GM18517 (cell line): ENCODE data around the gene EIF3L.

Source experiments
- ATAC-seq: cut with Tn5 transposase; IDR thresholded peaks from one replicate; pipeline ENCODE4 v1.9.1; 2021; ENCODE audit warnings: mild to moderate bottlenecking, moderate library complexity; ENCODE audit not compliant: unreplicated experiment

EIF3L gene

GRCh38 chr22:37904572-37905533, 55.6 kb downstream of the EIF3L start:
- ATAC-seq, result no peak

- ATAC-seq, result peak; percentile 59
These were observed 56.5 kb downstream of the EIF3L start, which contains the start of gene MICALL1 for GRCh38 chr22:37905534-37906363. Gene MICALL1 (plus strand): TSS chr22:37906297. CDS start chr22:37906423, 126 bp downstream.

- ATAC-seq, result peak; percentile 25
These were observed 57.3 kb downstream of the EIF3L start for GRCh38 chr22:37906364-37907008.

GRCh38 chr22:37907036-37907954, 58.1 kb downstream of the EIF3L start:
- ATAC-seq, result no peak

- ATAC-seq, result no peak
These were observed 60.5 kb downstream of the EIF3L start for GRCh38 chr22:37909766-37910165.

GRCh38 chr22:37910890-37911672, 61.9 kb downstream of the EIF3L start:
- ATAC-seq, result no peak

- ATAC-seq, result no peak
These were observed 62.5 kb downstream of the EIF3L start for GRCh38 chr22:37911697-37912096.

GRCh38 chr22:37912171-37912570, 63.0 kb downstream of the EIF3L start:
- ATAC-seq, result no peak

- ATAC-seq, result no peak
These were observed 64.1 kb downstream of the EIF3L start for GRCh38 chr22:37913233-37913721.

GRCh38 chr22:37916311-37916710, 67.1 kb downstream of the EIF3L start:
- ATAC-seq, result no peak

GRCh38 chr22:37917874-37918548, 68.8 kb downstream of the EIF3L start:
- ATAC-seq, result no peak

- no peak for ATAC-seq
These were observed 69.5 kb downstream of the EIF3L start for GRCh38 chr22:37918580-37919270.

GRCh38 chr22:37920126-37920525, 70.9 kb downstream of the EIF3L start:
- no peak for ATAC-seq

- ATAC-seq, result no peak
These were observed 73.0 kb downstream of the EIF3L start for GRCh38 chr22:37922191-37922590.

GRCh38 chr22:37923927-37924326, 74.7 kb downstream of the EIF3L start:
- ATAC-seq, result no peak

- no peak for ATAC-seq
These were observed 75.3 kb downstream of the EIF3L start for GRCh38 chr22:37924386-37925065.

GRCh38 chr22:37925330-37925729, 76.1 kb downstream of the EIF3L start:
- ATAC-seq, result no peak
